Stimulated activated memory B cell treated with anti-CD40 and anti-IgM and Interleukin-4, amounts not matched to agents 10 μg/mL and 1 μg/mL and 100 μg/mL, for 72 hours (primary cell): ENCODE results near the gene PATL1.

Experiments
- ATAC-seq: fragments of 150-1000 bp; cut with Tn5 transposase; 2 replicates; pipeline ENCODE4 v1.10.0; 2021
- H3K27ac Mint-ChIP-seq: one replicate; pipeline ENCODE4 v1.8.0; 2022; ENCODE audit warnings: mild to moderate bottlenecking, mixed read lengths
- H3K27me3 Mint-ChIP-seq: one replicate; pipeline ENCODE4 v1.8.0; 2022; ENCODE audit warnings: mixed read lengths
- H3K36me3 Mint-ChIP-seq: one replicate; pipeline ENCODE4 v1.8.0; 2022; ENCODE audit warnings: mixed read lengths
- H3K4me1 Mint-ChIP-seq: one replicate; pipeline ENCODE4 v1.8.0; 2022; ENCODE audit warnings: mixed read lengths
- H3K4me3 Mint-ChIP-seq: one replicate; pipeline ENCODE4 v1.8.0; 2022; ENCODE audit warnings: mild to moderate bottlenecking, moderate library complexity, mixed read lengths
- H3K9me3 Mint-ChIP-seq: one replicate; pipeline ENCODE4 v1.8.0; 2022; ENCODE audit warnings: mixed read lengths

The PATL1 gene

DNA sequence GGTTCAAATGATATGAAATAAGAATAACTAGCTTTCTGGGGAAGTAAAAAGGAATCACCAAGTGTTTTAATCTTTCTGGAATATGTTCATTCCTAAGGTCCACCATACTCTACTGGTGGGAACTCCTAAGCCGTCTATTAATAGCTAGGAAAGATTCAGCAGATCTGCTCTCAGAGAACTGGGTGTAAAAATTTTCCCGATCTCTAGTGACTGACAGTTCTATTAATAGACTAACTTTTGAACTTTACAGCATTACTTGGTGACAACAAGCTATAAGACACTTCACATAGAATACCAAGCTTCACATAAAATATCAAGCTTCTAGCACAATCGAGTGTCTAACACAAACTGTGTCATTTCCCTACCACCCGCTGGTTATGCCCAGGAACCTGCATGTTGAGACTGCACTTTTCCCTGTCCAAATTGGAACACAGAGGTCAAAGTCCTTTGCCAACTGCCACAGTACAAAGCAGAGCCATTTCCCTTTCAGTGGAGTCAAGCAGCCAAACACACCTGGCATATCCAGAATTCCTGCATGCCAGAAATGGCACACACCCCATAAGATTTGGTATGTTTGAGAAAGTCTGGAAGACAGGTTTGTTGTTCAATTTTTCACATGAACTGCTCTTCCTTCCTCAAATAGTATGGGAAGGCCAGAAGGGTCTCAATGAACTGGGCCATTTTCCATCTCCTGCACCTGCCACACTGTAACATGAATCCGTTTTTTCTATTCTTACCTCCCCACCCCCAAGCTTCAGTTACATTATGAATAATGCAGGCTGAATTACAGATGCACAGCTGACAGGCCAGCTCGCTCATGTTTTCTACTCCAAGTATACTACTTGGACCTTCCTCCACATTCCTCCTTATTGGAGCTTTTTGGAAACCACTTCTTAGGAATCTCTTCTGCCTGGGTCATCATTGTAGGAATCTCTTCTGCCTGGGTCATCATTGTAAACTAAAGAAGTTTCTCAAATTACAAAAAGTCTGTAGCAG, 57.0 kb downstream of the PATL1 start:
- no peaks in the 10 kb centered on the region for H3K27me3 Mint-ChIP-seq
- H3K36me3 Mint-ChIP-seq: peaks cover 41% of the 10 kb centered on the region
- no peak for ATAC-seq
- peaks cover 37% of the 10 kb centered on the region for H3K4me1 Mint-ChIP-seq
- H3K9me3 Mint-ChIP-seq: no peaks in the 10 kb centered on the region
- no peak overlapping the region for H3K27ac Mint-ChIP-seq
- H3K4me3 Mint-ChIP-seq: no peak overlapping the region

DNA sequence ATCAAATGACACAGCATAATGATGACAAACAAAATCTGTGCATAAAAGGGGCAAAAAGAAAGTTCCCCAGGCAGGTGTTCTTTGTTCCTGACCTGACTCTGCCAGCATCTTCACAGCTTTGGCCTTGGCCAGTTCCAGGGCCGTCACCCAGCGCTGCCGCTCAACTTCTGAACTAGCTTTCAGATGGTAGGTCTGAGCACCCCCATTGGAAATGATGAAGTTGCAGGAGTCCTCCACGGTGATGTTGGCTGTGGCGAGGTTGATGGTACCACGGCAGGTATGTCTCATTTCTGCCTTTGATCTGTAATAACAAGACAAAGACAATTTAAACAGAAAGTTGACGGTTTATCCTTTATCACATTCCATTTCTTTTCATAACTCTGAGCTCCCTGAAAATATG, 58.5 kb downstream of the PATL1 start:
- no peak for ATAC-seq
- Mint-ChIP-seq H3K36me3 (peaks cover 55% of the 10 kb centered on the region), H3K4me3 (no peak overlapping the region), H3K27ac (no peak overlapping the region), H3K27me3 (no peaks in the 10 kb centered on the region), H3K4me1 (peaks cover 37% of the 10 kb centered on the region), H3K9me3 (no peaks in the 10 kb centered on the region)

DNA sequence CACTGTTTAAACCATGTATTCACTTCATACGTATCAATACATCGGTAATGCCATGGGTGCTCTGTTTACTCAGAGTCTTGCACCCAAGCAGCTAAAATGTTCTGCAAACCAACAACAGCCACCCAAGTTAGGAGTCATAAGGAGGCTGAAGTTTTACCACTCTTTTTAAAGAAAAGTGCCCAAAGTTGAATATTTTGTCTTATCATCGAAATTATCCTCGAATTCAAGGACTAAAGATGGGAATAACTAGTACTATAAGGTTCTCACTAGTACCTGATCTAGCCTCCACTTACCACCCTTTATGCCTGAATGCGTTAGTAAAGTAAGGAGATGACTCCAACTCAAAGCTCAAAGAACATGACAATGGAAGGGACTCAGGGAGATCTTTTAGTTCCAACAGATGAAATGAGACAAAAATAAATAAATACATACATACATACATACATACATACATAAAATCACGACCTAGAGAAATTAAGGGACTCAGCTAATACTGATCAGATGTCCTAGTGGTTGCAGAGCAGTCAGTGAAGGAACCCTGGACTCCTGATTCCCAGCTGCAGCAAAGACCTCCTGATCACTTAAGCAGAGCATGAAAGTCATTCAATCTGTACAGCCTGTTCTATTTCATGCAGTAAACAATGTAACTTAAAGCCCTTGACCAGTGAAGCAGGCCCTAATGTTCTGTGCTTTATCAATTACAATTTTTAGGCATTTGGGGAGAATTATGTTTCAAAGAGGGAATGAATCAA, 61.0 kb downstream of the PATL1 start:
- H3K4me3 Mint-ChIP-seq: no peak overlapping the region
- no peaks in the 10 kb centered on the region for H3K9me3 Mint-ChIP-seq
- no peaks in the 10 kb centered on the region for H3K27me3 Mint-ChIP-seq
- H3K27ac Mint-ChIP-seq: no peak overlapping the region
- H3K4me1 Mint-ChIP-seq: peaks cover 24% of the 10 kb centered on the region
- ATAC-seq: no peak
- peaks cover 68% of the 10 kb centered on the region for H3K36me3 Mint-ChIP-seq

DNA sequence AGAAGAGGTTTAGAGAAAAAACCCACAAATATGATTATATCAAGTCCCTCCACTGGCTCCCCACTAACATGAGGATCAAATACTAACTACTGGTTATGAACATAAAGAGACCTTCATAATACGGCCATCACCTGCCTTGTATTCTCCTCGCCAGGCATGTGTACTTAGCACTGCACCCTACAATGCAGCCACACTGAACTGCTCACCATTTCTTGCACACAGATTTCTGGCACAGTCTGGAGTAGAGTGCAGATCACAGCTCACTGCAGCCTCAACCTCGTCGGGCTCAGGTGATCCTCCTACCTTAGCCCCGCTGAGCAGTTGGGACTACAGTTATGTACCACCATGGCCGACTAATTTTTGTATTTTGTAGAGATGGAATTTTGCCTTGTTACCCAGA, 66.4 kb downstream of the PATL1 start:
- no peak for ATAC-seq

DNA sequence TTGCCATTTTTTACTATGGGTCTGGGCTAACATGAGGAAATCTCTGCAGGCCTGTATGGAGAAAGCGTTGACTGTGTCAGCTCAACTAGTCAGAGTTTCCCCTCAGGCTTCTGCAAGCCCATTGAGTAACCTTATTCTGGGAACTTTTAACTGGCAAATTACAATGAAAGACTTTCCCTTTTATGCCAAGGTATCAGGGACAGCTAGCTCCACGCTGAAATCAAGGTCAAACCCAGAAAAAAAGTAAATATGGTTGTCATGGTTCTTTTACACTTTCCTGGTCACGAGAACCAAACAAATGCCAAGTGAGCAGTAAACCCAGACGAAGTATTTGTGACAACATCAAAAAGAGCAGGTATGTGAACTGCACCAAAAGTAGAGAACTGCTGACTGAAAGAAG, 67.0 kb downstream of the PATL1 start:
- Mint-ChIP-seq H3K4me3 (no peak overlapping the region), H3K27me3 (no peaks in the 10 kb centered on the region), H3K4me1 (peaks cover 8% of the 10 kb centered on the region), H3K27ac (no peak overlapping the region), H3K9me3 (no peaks in the 10 kb centered on the region), H3K36me3 (peaks cover 81% of the 10 kb centered on the region)
- ATAC-seq: no peak

More for the DNA sequence above, 66.4 kb downstream of the PATL1 start:
- no peaks in the 10 kb centered on the region for H3K27me3 Mint-ChIP-seq
- peaks cover 8% of the 10 kb centered on the region for H3K4me1 Mint-ChIP-seq
- no peak overlapping the region for H3K4me3 Mint-ChIP-seq
- no peaks in the 10 kb centered on the region for H3K9me3 Mint-ChIP-seq
- H3K36me3 Mint-ChIP-seq: peaks cover 84% of the 10 kb centered on the region
- H3K27ac Mint-ChIP-seq: no peak overlapping the region

DNA sequence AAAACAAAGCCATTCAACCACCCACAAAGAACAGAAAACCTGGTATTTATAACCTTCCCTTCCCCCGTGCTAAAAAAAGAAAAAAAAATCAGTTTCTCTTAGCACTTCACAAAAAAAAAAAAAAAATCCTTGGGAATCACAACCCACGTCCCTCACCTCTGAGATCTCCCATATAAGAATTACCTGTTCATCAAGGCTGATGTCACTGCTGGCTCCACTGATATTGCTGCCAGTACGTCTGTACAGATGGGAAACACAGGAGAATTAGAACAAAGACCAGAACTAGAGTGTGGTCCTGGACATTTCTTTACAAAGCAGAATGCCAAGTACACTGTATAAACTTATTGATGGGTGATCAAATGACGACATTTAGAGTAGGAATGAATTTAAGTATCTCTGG, 68.2 kb downstream of the PATL1 start:
- peaks cover 8% of the 10 kb centered on the region for H3K4me1 Mint-ChIP-seq
- no peaks in the 10 kb centered on the region for H3K9me3 Mint-ChIP-seq
- no peak overlapping the region for H3K4me3 Mint-ChIP-seq
- no peaks in the 10 kb centered on the region for H3K27me3 Mint-ChIP-seq
- peaks cover 78% of the 10 kb centered on the region for H3K36me3 Mint-ChIP-seq
- no peak for ATAC-seq
- H3K27ac Mint-ChIP-seq: no peak overlapping the region

DNA sequence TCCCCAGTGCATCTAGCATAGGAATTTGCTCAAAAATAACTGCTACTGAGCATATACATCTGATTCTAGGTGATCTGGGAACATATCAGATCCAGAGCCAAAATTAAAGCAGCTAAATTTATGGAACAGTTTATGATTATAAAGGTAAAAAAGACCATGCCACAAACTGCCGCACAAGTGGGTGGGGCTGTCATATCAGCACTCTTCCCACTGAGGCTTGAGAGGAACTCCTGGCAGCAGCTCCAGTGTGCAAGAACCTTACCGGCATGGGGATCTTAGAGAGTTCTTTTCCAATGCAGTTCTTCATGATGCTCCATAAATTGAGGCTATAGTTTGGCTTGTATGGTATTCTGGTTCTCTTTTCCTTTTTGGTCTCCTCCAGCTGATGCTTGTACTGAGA, 68.6 kb downstream of the PATL1 start:
- ATAC-seq: no peak
- Mint-ChIP-seq H3K4me1 (peaks cover 8% of the 10 kb centered on the region), H3K9me3 (no peaks in the 10 kb centered on the region), H3K36me3 (peaks cover 76% of the 10 kb centered on the region), H3K4me3 (no peak overlapping the region), H3K27me3 (no peaks in the 10 kb centered on the region), H3K27ac (no peak overlapping the region)

DNA sequence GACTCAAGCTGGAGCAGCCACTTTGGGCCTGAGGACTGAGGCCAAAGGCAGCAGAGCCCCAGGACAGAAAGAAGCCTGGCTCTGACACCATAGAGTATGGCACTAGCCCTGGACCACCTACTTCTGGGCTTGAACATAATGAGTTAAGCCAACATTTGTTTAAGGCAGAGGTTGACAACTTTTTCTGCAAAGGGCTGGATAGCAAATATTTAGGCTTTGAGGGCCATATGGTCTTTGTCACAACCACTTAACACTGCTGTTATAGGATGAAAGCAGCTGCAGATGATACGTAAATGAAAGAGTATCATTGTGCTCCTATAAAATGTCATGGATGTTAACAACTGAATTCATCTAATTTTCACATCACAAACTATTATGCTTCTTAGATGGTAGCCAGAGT, 69.9 kb downstream of the PATL1 start:
- Mint-ChIP-seq H3K27me3 (no peaks in the 10 kb centered on the region), H3K27ac (no peak overlapping the region), H3K9me3 (no peaks in the 10 kb centered on the region), H3K36me3 (peaks cover 81% of the 10 kb centered on the region), H3K4me3 (no peak overlapping the region), H3K4me1 (peaks cover 6% of the 10 kb centered on the region)
- ATAC-seq: no peak
